Ascending aorta (tissue), 2 donors: ENCODE results near the gene NOL12. TPM values are rescaled to one million over a fixed set of nuclear protein-coding genes. Genes with fewer than 3 reads are reported as not detected.

ENCODE experiments used
- DNase-seq, 2 donors: peaks; one replicate each; pipeline ENCODE4 v3.0.0-alpha.2; 2019; ENCODE audit warnings: low spot score in 2 of 2
- H3K27ac ChIP-seq, 2 donors: fragments of 200-600 bp; sonication (generic); one replicate each; pipeline ENCODE4 v1.5.1; 2016 to 2017; ENCODE audit warnings: mild to moderate bottlenecking in 1 of 2
- H3K27me3 ChIP-seq: fragments of 200-600 bp; sonication (generic); one replicate; pipeline ENCODE4 v1.5.1; 2017
- H3K36me3 ChIP-seq, 2 donors: fragments of 200-600 bp; sonication (generic); one replicate each; pipeline ENCODE4 v1.5.1; 2016
- H3K4me1 ChIP-seq, 2 donors: fragments of 200-600 bp; sonication (generic); one replicate each; pipeline ENCODE4 v1.5.1; 2016 to 2017; ENCODE audit warnings: mild to moderate bottlenecking in 1 of 2
- H3K4me3 ChIP-seq, 2 donors: fragments of 200-600 bp; sonication (generic); one replicate each; pipeline ENCODE4 v1.5.1; 2016 to 2017; ENCODE audit warnings: mild to moderate bottlenecking in 1 of 2
- H3K9me3 ChIP-seq, 2 donors: fragments of 200-600 bp; sonication (generic); one replicate each; pipeline ENCODE4 v1.5.1; 2016
- intact Hi-C: fragments of 100-400 bp; cut with DNase I; formaldehyde crosslinking; loops from one replicate; pipeline ENCODE4 v1.15.1; 2023
- total RNA-seq: library from RNA; depleted of rRNA; stranded (reverse); fragments of >200 nt; gene quantifications from one replicate; pipeline ENCODE4 v1.1.0, GENCODE V29; 2016
- TF ChIP-seq, protein P1 (sequence below), 3 experiments: fragments of 200-600 bp in 2 of 3; fragments of 450-650 bp in 1 of 3; sonication (generic) in 2 of 3; IDR thresholded peaks; one replicate each; pipeline ENCODE4 v1.5.1; 2016 to 2019; ENCODE audit warnings: antibody characterized with exemption in 3 of 3, mild to moderate bottlenecking in 1 of 3, moderate library complexity in 1 of 3

NOL12 gene
- total RNA-seq, 1 donor from 2014 or later, result 4.0 TPM

- intact Hi-C loops, result no loop called here
- TF ChIP-seq, protein P1, sequence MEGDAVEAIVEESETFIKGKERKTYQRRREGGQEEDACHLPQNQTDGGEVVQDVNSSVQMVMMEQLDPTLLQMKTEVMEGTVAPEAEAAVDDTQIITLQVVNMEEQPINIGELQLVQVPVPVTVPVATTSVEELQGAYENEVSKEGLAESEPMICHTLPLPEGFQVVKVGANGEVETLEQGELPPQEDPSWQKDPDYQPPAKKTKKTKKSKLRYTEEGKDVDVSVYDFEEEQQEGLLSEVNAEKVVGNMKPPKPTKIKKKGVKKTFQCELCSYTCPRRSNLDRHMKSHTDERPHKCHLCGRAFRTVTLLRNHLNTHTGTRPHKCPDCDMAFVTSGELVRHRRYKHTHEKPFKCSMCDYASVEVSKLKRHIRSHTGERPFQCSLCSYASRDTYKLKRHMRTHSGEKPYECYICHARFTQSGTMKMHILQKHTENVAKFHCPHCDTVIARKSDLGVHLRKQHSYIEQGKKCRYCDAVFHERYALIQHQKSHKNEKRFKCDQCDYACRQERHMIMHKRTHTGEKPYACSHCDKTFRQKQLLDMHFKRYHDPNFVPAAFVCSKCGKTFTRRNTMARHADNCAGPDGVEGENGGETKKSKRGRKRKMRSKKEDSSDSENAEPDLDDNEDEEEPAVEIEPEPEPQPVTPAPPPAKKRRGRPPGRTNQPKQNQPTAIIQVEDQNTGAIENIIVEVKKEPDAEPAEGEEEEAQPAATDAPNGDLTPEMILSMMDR (IDR thresholded peaks at IDR 0.05), result no peak
- H3K9me3 ChIP-seq, result no peaks in the 10 kb centered on the region
- no peaks in the 10 kb centered on the region for H3K27me3 ChIP-seq
- H3K4me3 ChIP-seq, result peak overlapping the region; percentile 59 to 64
- no peaks in the 10 kb centered on the region for H3K36me3 ChIP-seq
- H3K4me1 ChIP-seq, result peaks cover 6 to 19% of the 10 kb centered on the region in 2 donors
- peak overlapping the region; percentile 3 to 23 for H3K27ac ChIP-seq
- DNase-seq, result no peak
Measured at GRCh38 chr22:37639771-37640590, 46.2 kb upstream of the NOL12 start.

DNA sequence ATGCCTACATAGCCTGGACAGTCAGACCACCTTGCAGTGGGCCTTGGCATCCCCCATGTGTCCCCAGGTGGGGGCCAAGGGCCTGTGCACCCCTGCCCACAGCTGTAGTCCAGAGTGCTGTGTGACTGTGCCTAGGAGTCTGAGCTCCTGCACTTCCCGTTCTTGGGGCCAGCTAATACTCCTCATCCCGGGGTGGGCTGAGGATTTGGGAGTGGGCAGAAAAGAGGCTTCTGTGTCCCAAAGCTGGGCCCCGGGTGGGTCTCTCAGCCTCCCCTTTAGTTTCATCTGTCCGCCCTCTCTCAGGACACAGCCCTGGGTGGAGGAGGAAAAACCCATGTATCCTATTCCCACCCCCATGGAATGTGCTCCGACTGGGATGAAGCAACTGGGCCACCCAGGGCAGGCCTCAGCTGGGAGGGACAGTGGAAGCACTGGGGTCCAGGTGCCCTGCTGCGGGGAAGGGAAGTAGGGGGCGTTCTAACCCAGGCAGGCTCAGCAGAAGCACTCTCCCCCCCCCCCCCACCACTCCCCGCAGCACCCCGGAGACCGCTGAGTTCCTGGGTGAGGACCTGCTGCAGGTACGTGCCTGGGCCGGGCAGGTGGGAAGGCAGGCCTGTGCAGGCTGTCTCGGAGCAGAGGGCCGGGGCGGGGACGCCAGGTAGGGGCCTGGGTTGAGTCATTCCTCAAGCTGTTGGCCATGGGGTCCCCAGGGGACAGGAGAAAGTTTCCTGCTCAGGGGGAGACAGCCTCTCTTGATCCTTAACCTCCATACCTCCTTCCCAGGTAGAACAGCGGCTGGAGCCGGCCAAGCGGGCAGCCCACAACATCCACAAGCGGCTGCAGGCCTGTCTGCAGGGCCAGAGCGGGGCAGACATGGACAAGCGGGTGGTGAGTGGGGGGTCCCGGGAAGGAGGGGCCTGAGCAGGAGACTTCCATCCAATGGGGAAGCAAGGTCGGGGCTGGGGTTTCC, 45.3 kb upstream of the NOL12 start:
- Histone ChIP-seq H3K4me1 (peaks cover 6 to 17% of the 10 kb centered on the region in 2 donors), H3K9me3 (no peaks in the 10 kb centered on the region), H3K27me3 (no peaks in the 10 kb centered on the region), H3K27ac (no peak overlapping the region), H3K4me3 (peak overlapping the region; percentile 59 to 64), H3K36me3 (no peaks in the 10 kb centered on the region)
- TF ChIP-seq, protein P1 (IDR thresholded peaks at IDR 0.05), result no peak
- DNase-seq, result no peak
- intact Hi-C loops, result no loop called here

GRCh38 chr22:37641561-37641949, 44.6 kb upstream of the NOL12 start:
- intact Hi-C loops, result no loop called here
- no peak for DNase-seq
- Histone ChIP-seq H3K4me1 (peaks cover 6 to 17% of the 10 kb centered on the region in 2 donors), H3K27me3 (no peaks in the 10 kb centered on the region), H3K9me3 (no peaks in the 10 kb centered on the region), H3K36me3 (no peaks in the 10 kb centered on the region), H3K4me3 (no peak overlapping the region), H3K27ac (no peak overlapping the region)
- TF ChIP-seq, protein P1 (IDR thresholded peaks at IDR 0.05), result no peak

GRCh38 chr22:37643225-37643847, 42.8 kb upstream of the NOL12 start:
- peak in 1 of 2 donors; percentile 91 for DNase-seq
- intact Hi-C loops, result loop anchor here (1.0 kb wide), 2 partner anchors 38 to 149 kb away; no protein-coding TSS in a partner anchor
- Histone ChIP-seq H3K4me1 (peaks cover 6 to 17% of the 10 kb centered on the region in 2 donors), H3K4me3 (no peak overlapping the region), H3K27me3 (no peaks in the 10 kb centered on the region), H3K27ac (no peak overlapping the region), H3K9me3 (no peaks in the 10 kb centered on the region), H3K36me3 (no peaks in the 10 kb centered on the region)
- TF ChIP-seq, protein P1 (IDR thresholded peaks at IDR 0.05), result peak; percentile 91 to 93 (median 92)

GRCh38 chr22:37647317-37647716, 38.8 kb upstream of the NOL12 start:
- H3K36me3 ChIP-seq, result no peaks in the 10 kb centered on the region
- H3K27ac ChIP-seq, result no peak overlapping the region
- H3K4me1 ChIP-seq, result peaks cover 0 to 4% of the 10 kb centered on the region in 2 donors
- intact Hi-C loops, result no loop called here
- DNase-seq, result no peak
- no peak overlapping the region for H3K4me3 ChIP-seq
- H3K27me3 ChIP-seq, result no peaks in the 10 kb centered on the region
- TF ChIP-seq, protein P1 (IDR thresholded peaks at IDR 0.05), result no peak
- H3K9me3 ChIP-seq, result no peaks in the 10 kb centered on the region
